Nephron (organoid): ENCODE measurements around the gene E2F8.

Experiments
- H3K27ac Mint-ChIP-seq, 3 experiments: 2 replicates each; pipeline ENCODE4 v1.8.0; 2020; ENCODE audit warnings: mixed read lengths in 3 of 3, mild to moderate bottlenecking in 2 of 3, moderate library complexity in 1 of 3
- H3K27me3 Mint-ChIP-seq: 2 replicates; pipeline ENCODE4 v1.8.0; 2021; ENCODE audit warnings: low read depth, mild to moderate bottlenecking, moderate library complexity, mixed read lengths
- H3K36me3 Mint-ChIP-seq: 2 replicates; pipeline ENCODE4 v1.8.0; 2020; ENCODE audit warnings: low read depth, mixed read lengths
- H3K4me1 Mint-ChIP-seq: 2 replicates; pipeline ENCODE4 v1.8.0; 2020; ENCODE audit warnings: mixed read lengths
- H3K4me3 Mint-ChIP-seq, 3 experiments: 2 replicates each; pipeline ENCODE4 v1.8.0; 2020; ENCODE audit warnings: mild to moderate bottlenecking in 3 of 3, mixed read lengths in 3 of 3, moderate library complexity in 2 of 3
- H3K9me3 Mint-ChIP-seq: 2 replicates; pipeline ENCODE4 v1.8.0; 2020; ENCODE audit warnings: mixed read lengths
- CTCF ChIP-seq, 3 experiments: fragments of 200-600 bp; sonication (generic); IDR thresholded peaks; one replicate each; pipeline ENCODE4 v1.5.0; 2021; ENCODE audit warnings: antibody characterized with exemption in 3 of 3; ENCODE audit not compliant: unreplicated experiment in 3 of 3

Gene E2F8

GRCh38 chr11:19232910-19233503, 7.7 kb downstream of the E2F8 start:
- H3K27ac Mint-ChIP-seq, result no peak overlapping the region
- no peaks in the 10 kb centered on the region for H3K27me3 Mint-ChIP-seq
- H3K9me3 Mint-ChIP-seq, result no peaks in the 10 kb centered on the region
- peaks cover 46% of the 10 kb centered on the region for H3K36me3 Mint-ChIP-seq
- no peak for TF ChIP-seq CTCF (IDR thresholded peaks at IDR 0.05; ENCODE audit: unreplicated experiment in 3 of 3)
- H3K4me1 Mint-ChIP-seq, result peaks cover 61% of the 10 kb centered on the region
- no peak overlapping the region for H3K4me3 Mint-ChIP-seq

GRCh38 chr11:19229671-19230070, 11.1 kb downstream of the E2F8 start:
- TF ChIP-seq CTCF (IDR thresholded peaks at IDR 0.05; ENCODE audit: unreplicated experiment in 3 of 3), result no peak
- Mint-ChIP-seq H3K27ac (peak overlapping the region in 1 of 3 experiments; percentile 51), H3K9me3 (no peaks in the 10 kb centered on the region), H3K4me3 (no peak overlapping the region), H3K4me1 (peaks cover 41% of the 10 kb centered on the region), H3K27me3 (no peaks in the 10 kb centered on the region), H3K36me3 (peaks cover 40% of the 10 kb centered on the region)

GRCh38 chr11:19228968-19229367, 11.8 kb downstream of the E2F8 start:
- H3K36me3 Mint-ChIP-seq, result peaks cover 36% of the 10 kb centered on the region
- no peak overlapping the region for H3K27ac Mint-ChIP-seq
- no peaks in the 10 kb centered on the region for H3K9me3 Mint-ChIP-seq
- H3K4me1 Mint-ChIP-seq, result peaks cover 34% of the 10 kb centered on the region
- no peak for TF ChIP-seq CTCF (IDR thresholded peaks at IDR 0.05; ENCODE audit: unreplicated experiment in 3 of 3)
- H3K4me3 Mint-ChIP-seq, result no peak overlapping the region
- H3K27me3 Mint-ChIP-seq, result no peaks in the 10 kb centered on the region

- Mint-ChIP-seq H3K4me3 (no peak overlapping the region), H3K27ac (no peak overlapping the region), H3K9me3 (peaks cover 5% of the 10 kb centered on the region), H3K36me3 (peaks cover 34% of the 10 kb centered on the region), H3K4me1 (peaks cover 30% of the 10 kb centered on the region), H3K27me3 (no peaks in the 10 kb centered on the region)
- no peak for TF ChIP-seq CTCF (IDR thresholded peaks at IDR 0.05; ENCODE audit: unreplicated experiment in 3 of 3)
These were observed 14.2 kb downstream of the E2F8 start for GRCh38 chr11:19226378-19227195.

GRCh38 chr11:19225581-19225980, 15.2 kb downstream of the E2F8 start:
- Mint-ChIP-seq H3K4me3 (no peak overlapping the region), H3K27ac (no peak overlapping the region), H3K4me1 (peaks cover 39% of the 10 kb centered on the region), H3K36me3 (peaks cover 31% of the 10 kb centered on the region), H3K27me3 (peaks cover 3% of the 10 kb centered on the region), H3K9me3 (peaks cover 5% of the 10 kb centered on the region)
- no peak for TF ChIP-seq CTCF (IDR thresholded peaks at IDR 0.05; ENCODE audit: unreplicated experiment in 3 of 3)
